SK-N-SH (cell line): ENCODE data around the gene DNAJC24. TPM values are rescaled to one million over a fixed set of nuclear protein-coding genes. Genes with fewer than 3 reads are reported as not detected.
A peak's percentile ranks its signal among the peaks of the same experiment; 100 is the strongest.

ENCODE experiments used
- CTCF ChIA-PET: fragments of 300-600, 350-600 bp; formaldehyde crosslinking; extraction: SDS; loops from one replicate; lab custom pipeline; 2021; lab: Yijun Ruan, JAX
- POLR2A ChIA-PET: fragments of 350-600 bp; sonication (Branson Sonifier 250); formaldehyde crosslinking; extraction: SDS; loops from one replicate; lab custom pipeline; 2020; ENCODE audit warnings: antibody characterized with exemption, inconsistent platforms; lab: Yijun Ruan, JAX
- DNase-seq: peaks from one replicate; pipeline ENCODE4 v3.0.0; 2012
- H2AFZ ChIP-seq: fragments of 200-600 bp; sonication (generic); 2 replicates; pipeline ENCODE4 v1.8.1; 2016; ENCODE audit warnings: antibody characterized with exemption, mild to moderate bottlenecking, low read depth
- H3F3A ChIP-seq: fragments of 200-600 bp; sonication (generic); replicated peaks from 2 replicates; pipeline ENCODE3; 2016; ENCODE audit warnings: antibody characterized with exemption, mild to moderate bottlenecking; ENCODE audit not compliant: insufficient read depth
- H3K27ac ChIP-seq, 2 experiments: fragments of 200-500 bp in 1 of 2; fragments of 200-600 bp in 1 of 2; sonication (Bioruptor generic) in 1 of 2; sonication (generic), shearing (Covaris generic) in 1 of 2; 2 replicates each; pipeline versions ENCODE4 v1.5.1 to v1.6.1; 2014 to 2016; ENCODE audit warnings: low read depth in 2 of 2, inconsistent platforms in 1 of 2, low read length in 1 of 2, mild to moderate bottlenecking in 1 of 2, mixed read lengths in 1 of 2
- H3K27me3 ChIP-seq: fragments of 200-600 bp; sonication (generic), shearing (Covaris generic); 2 replicates; pipeline ENCODE4 v1.6.1; 2016; ENCODE audit warnings: mixed run types; ENCODE audit not compliant: insufficient read depth
- H3K36me3 ChIP-seq, 2 experiments: fragments of 200-500 bp in 1 of 2; fragments of 200-600 bp in 1 of 2; sonication (Bioruptor generic) in 1 of 2; sonication (generic) in 1 of 2; replicated peaks in 1 of 2; 2 replicates each; pipeline versions ENCODE3 to v1.5.1; 2014 to 2016; ENCODE audit warnings: low read length in 1 of 2, mild to moderate bottlenecking in 1 of 2; ENCODE audit not compliant: insufficient read depth in 2 of 2, control insufficient read depth in 1 of 2
- H3K4me1 ChIP-seq, 2 experiments: fragments of 200-500 bp in 1 of 2; fragments of 200-600 bp in 1 of 2; sonication (Bioruptor generic) in 1 of 2; sonication (generic), shearing (Covaris generic) in 1 of 2; 2 replicates each; pipeline versions ENCODE4 v1.5.1 to v1.6.1; 2014 to 2016; ENCODE audit warnings: low read depth in 1 of 2, low read length in 1 of 2, mixed run types in 1 of 2; ENCODE audit not compliant: insufficient read depth in 2 of 2, control insufficient read depth in 1 of 2
- H3K4me2 ChIP-seq: fragments of 200-600 bp; sonication (generic), shearing (Covaris generic); 2 replicates; pipeline ENCODE4 v1.6.1; 2017; ENCODE audit warnings: mixed run types
- H3K4me3 ChIP-seq, 2 experiments: fragments of 200-500 bp in 1 of 2; fragments of 200-600 bp in 1 of 2; sonication (Bioruptor generic) in 1 of 2; sonication (generic), shearing (Covaris generic) in 1 of 2; 2 replicates each; pipeline versions ENCODE4 v1.5.1 to v1.8.1; 2014 to 2016; ENCODE audit warnings: low read depth in 2 of 2, inconsistent platforms in 1 of 2, low read length in 1 of 2, mild to moderate bottlenecking in 1 of 2, mixed read lengths in 1 of 2, moderate library complexity in 1 of 2
- H3K79me2 ChIP-seq: fragments of 200-600 bp; sonication (generic); 2 replicates; pipeline ENCODE4 v1.8.1; 2017; ENCODE audit warnings: mild to moderate bottlenecking; ENCODE audit not compliant: insufficient read depth
- H3K9ac ChIP-seq: fragments of 200-600 bp; sonication (generic); 2 replicates; pipeline ENCODE4 v1.6.1; 2017; ENCODE audit warnings: mixed run types
- H3K9me2 ChIP-seq: fragments of 200-600 bp; sonication (generic); 2 replicates; pipeline ENCODE4 v1.6.1; 2017; ENCODE audit warnings: mixed run types
- H3K9me3 ChIP-seq: fragments of 200-600 bp; sonication (generic); 2 replicates; pipeline ENCODE4 v1.6.1; 2017; ENCODE audit warnings: mixed run types, mild to moderate bottlenecking, moderate library complexity
- H4K20me1 ChIP-seq: fragments of 200-600 bp; sonication (generic); 2 replicates; pipeline ENCODE4 v1.6.1; 2017; ENCODE audit warnings: mild to moderate bottlenecking, mixed run types; ENCODE audit not compliant: insufficient read depth
- EP300 ChIP-seq, 2 experiments: IDR thresholded peaks; 2 replicates each; pipeline versions ENCODE4 v1.4.0 to v1.6.1; 2012; ENCODE audit warnings: borderline replicate concordance in 1 of 2, low read depth in 1 of 2, low read length in 1 of 2
- FOSL2 ChIP-seq: IDR thresholded peaks from 2 replicates; pipeline ENCODE4 v1.4.0; 2012; ENCODE audit warnings: low read depth, mild to moderate bottlenecking, moderate library complexity, borderline replicate concordance
- GATA2 ChIP-seq: sonication (generic); formaldehyde crosslinking; IDR thresholded peaks from 2 replicates; pipeline ENCODE4 v1.5.0; 2020; ENCODE audit warnings: mild to moderate bottlenecking, missing genetic modification reagents
- JUND ChIP-seq: IDR thresholded peaks from 2 replicates; pipeline ENCODE4 v1.4.0; 2012
- NFIC ChIP-seq: IDR thresholded peaks from 2 replicates; pipeline ENCODE4 v1.4.0; 2012; ENCODE audit warnings: borderline replicate concordance
- NRF1 ChIP-seq: IDR thresholded peaks from 2 replicates; pipeline ENCODE4 v1.6.1; 2012; ENCODE audit warnings: low read depth, mild to moderate bottlenecking, low read length
- TCF12 ChIP-seq: IDR thresholded peaks from 2 replicates; pipeline ENCODE4 v1.4.0; 2012
- ZBTB33 ChIP-seq: IDR thresholded peaks from 2 replicates; pipeline ENCODE4 v1.4.0; 2012; ENCODE audit warnings: low read depth, borderline replicate concordance
- WGBS: methylation state at CpG from one replicate; pipeline ENCODE4 v1.1.6; 2017; ENCODE audit warnings: low lambda C conversion rate; 5-methylcytosine and 5-hydroxymethylcytosine counted together
- polyA plus RNA-seq, 3 experiments: library from polyadenylated mRNA; depleted of rRNA; stranded (reverse); fragments of >200 nt; gene quantifications; 2 replicates each; pipeline ENCODE4 v1.2.3, GENCODE V29; 2012

The DNAJC24 gene
- polyA plus RNA-seq, 1 of the 3 experiments (the other 2 are of a cell fraction), result 6.2 TPM

GRCh38 chr11:31404614-31405013 lies 35.0 kb downstream of the DNAJC24 start (continued):
- TF ChIP-seq ZBTB33 (no peak), EP300 (IDR thresholded peaks at IDR 0.05; ENCODE audit: borderline replicate concordance in 1 of 2, low read depth in 1 of 2, low read length in 1 of 2) (no peak)

DNA sequence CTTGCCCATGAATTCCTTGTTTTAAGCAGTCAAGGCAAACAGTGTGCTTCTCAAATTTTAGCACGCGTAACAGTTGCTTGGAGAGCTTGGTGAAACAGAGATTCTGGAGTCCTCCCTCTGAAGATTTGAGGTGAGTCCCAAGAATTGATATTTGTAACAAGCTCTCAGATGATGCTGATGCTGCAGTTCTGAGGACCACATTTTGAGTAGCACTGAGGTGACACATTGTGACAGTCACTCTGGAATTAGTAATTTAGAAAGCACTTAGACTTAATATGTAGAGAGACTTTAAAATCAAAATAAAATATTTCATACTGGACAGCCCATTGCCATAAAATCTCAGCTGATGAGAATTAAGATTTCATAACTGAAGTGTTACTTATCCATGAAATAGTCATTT lies 38.5 kb downstream of the DNAJC24 start:
- CTCF ChIA-PET, result interaction anchor here (1.8 kb wide), 1 partner anchor 11 kb away, joined by 5 read pairs; no protein-coding TSS in a partner anchor
- Histone ChIP-seq H3K4me1 (peaks cover 0 to 8% of the 10 kb centered on the region in 2 experiments; a peak in 1 of 4 replicates), H3K79me2 (no peaks in the 10 kb centered on the region), H3K9me2 (no peaks in the 10 kb centered on the region), H3K36me3 (no peaks in the 10 kb centered on the region), H4K20me1 (no peaks in the 10 kb centered on the region), H3K4me3 (no peak overlapping the region), H3F3A (peaks cover 3% of the 10 kb centered on the region), H3K27me3 (no peaks in the 10 kb centered on the region), H3K4me2 (no peak overlapping the region), H3K9me3 (no peaks in the 10 kb centered on the region), H3K9ac (no peak overlapping the region), H3K27ac (no peak overlapping the region), H2AFZ (no peak overlapping the region)
- 98% methylated on average over 2 of the region's 2 CpGs for WGBS
- POLR2A ChIA-PET, result no interaction called here
- TF ChIP-seq GATA2 (CRISPR knock-in tag) (no peak), NRF1 (no peak)
- DNase-seq, result no peak

DNA sequence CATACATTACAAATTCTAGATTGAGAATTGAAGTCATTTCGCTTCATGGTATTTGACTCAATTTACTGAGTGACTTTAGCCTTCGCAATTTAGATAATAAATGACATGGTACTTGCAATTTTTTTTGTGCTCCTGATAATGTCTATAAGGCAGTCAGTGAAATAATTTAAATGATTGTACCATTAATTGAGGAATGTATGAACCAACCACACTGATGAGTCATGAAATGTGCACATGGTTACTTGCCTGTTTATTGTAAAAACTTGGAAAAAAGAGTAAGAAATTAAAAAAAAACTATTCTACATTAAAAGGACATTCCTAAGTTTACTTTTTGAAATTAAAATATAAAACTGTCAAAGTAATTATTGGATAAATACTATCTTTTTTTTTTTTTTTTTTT lies 43.3 kb downstream of the DNAJC24 start:
- Histone ChIP-seq H3K9me3 (no peaks in the 10 kb centered on the region), H2AFZ (no peak overlapping the region)
- no peak for TF ChIP-seq NRF1
- peak; percentile 49; the same call in 1 of the 2 replicates for TF ChIP-seq FOSL2
- TF ChIP-seq TCF12, result peak; percentile 57
- peak; percentile 48; the same call in 1 of the 2 replicates for TF ChIP-seq JUND
- TF ChIP-seq NFIC, result no peak
- TF ChIP-seq ZBTB33, result no peak
- TF ChIP-seq, all 33 proteins: peak for 3
- H3K36me3 ChIP-seq, result no peaks in the 10 kb centered on the region
- no peaks in the 10 kb centered on the region for H4K20me1 ChIP-seq
- no peak for DNase-seq
- ChIA-PET POLR2A (no interaction called here), CTCF (no interaction called here)
- peaks cover 0 to 8% of the 10 kb centered on the region in 2 experiments; a peak in 2 of 4 replicates for H3K4me1 ChIP-seq
- no peak overlapping the region for H3K4me2 ChIP-seq
- no peaks in the 10 kb centered on the region for H3K9me2 ChIP-seq
- no peak overlapping the region for H3K27ac ChIP-seq
- no peaks in the 10 kb centered on the region for H3K27me3 ChIP-seq
- no peaks in the 10 kb centered on the region for H3K79me2 ChIP-seq
- WGBS, result 85% methylated on average over 2 of the region's 2 CpGs
- no peak overlapping the region for H3K9ac ChIP-seq
- H3F3A ChIP-seq, result peaks cover 3% of the 10 kb centered on the region
- no peak overlapping the region for H3K4me3 ChIP-seq
